Stimulated activated CD8-positive, alpha-beta memory T cell treated with anti-CD3 and anti-CD28 coated beads, Interleukin-15, amount 100 ng/mL, for 1 hour (primary cell): Measurements from ENCODE around the gene WNK4.

Source experiments
- DNase-seq: peaks from one replicate; pipeline ENCODE4 v3.0.0-alpha.2; 2020; ENCODE audit warnings: low read depth

Gene WNK4

DNA sequence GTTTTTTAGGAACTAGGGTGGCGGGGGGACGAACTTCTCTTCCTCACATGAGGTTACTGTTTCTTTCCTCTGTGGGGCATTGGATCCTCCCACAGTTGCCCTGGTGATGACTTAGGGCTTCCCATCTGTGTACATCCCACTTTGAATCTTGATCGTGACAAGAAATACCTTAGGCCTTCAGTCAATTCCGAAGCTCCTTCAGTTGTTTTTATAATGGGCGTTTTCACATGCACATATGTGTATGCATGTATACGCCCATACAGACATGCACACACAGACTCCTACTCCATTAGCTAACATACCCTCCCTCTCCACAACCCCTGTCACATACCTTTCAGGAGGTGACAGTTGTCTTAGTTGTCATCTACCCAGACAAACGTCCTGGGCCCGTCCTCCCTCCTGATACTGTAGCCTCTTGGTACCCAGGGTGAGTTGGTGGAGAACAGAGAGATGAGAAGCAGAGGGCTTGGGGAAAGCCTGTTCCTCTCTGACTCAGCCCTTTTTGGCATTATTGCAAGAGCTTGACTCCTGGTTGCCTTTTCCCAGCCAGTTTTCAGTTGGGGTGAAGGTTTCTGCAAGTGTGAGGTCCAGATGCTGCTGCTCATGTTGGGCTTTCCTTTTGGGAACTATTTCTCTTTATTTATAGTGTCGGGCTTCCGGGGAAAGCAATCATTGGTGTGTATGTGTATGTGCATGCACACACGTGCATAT is 61.7 kb downstream of the WNK4 start:
- DNase-seq: no peak

DNA sequence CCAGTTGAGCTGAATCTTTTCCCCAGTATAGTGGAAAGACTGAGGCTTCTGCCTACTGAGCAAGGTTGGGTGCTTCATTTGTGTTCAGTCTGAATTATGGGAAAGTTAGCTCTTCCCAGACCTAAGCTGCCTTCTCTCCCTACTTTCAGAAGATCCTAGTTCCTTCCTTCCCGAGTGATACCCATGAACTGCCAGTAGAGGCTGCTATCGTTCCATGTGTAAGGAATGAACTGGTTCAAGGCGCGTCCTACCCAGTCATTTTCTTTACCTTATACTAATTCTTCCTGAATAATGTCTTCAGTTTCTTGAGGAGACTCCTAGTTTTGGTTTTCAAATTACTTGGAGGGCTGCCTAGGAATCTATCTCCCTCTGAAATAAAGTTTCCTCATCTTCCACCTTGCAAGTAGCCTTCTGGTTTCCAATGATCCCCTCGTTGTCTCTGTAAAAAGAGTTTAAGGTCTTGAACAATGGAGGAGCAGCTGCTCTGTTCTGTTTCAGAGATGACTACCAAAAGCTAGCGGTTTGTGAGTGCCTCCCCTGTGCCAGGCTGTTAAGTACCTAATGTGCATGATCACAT is 63.0 kb downstream of the WNK4 start:
- DNase-seq: no peak

DNA sequence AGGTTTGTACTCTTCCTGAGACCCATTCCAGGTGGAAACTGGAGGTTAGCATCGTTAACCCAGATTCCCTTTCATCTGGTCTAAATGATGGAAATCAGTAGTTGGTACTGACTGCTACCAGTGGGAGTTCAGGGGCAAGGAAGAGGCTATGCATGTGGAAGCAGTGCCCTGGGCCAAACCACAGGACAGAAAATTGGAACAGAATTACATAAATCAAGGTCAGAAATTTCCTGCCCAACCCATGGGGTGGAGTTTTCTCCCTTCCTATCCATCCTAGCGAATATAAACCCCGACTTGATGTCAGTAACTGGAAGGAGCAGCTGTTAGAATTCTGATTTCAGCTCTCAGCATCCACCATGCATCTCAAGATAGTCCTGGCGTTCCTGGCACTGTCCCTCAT is 63.9 kb downstream of the WNK4 start, which contains the start of gene AOC2:
TSS of gene AOC2 (plus strand) at position 310 of the 400 bp plus-strand sequence. CDS start at position 357, 47 bp downstream.
- no peak for DNase-seq

DNA sequence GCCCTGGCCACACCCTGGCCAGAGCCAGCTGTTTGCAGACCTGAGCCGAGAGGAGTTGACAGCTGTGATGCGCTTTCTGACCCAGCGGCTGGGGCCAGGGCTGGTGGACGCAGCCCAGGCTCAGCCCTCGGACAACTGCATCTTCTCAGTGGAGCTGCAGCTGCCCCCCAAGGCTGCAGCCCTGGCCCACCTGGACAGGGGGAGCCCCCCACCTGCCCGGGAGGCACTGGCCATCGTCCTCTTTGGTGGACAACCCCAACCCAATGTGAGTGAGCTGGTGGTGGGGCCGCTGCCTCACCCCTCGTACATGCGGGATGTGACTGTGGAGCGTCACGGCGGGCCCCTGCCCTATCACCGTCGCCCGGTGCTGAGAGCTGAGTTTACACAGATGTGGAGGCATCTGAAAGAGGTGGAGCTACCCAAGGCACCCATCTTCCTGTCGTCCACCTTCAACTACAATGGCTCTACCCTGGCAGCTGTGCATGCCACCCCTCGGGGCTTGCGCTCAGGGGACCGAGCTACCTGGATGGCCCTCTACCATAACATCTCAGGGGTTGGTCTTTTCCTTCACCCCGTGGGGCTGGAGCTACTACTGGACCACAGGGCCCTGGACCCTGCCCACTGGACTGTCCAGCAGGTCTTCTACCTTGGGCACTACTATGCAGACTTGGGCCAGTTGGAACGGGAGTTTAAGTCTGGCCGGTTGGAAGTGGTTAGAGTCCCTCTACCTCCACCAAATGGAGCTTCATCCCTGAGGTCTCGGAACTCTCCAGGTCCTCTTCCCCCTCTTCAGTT is 64.5 kb downstream of the WNK4 start:
- no peak for DNase-seq

DNA sequence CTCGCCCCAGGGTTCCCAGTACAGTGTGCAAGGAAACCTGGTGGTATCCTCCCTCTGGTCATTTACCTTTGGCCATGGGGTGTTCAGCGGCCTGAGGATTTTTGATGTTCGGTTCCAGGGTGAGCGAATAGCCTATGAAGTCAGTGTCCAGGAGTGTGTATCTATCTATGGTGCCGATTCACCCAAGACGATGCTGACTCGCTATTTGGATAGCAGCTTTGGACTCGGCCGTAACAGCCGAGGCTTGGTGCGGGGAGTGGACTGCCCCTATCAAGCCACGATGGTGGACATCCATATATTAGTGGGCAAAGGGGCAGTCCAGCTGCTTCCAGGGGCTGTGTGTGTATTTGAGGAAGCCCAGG is 65.1 kb downstream of the WNK4 start:
- no peak for DNase-seq

DNA sequence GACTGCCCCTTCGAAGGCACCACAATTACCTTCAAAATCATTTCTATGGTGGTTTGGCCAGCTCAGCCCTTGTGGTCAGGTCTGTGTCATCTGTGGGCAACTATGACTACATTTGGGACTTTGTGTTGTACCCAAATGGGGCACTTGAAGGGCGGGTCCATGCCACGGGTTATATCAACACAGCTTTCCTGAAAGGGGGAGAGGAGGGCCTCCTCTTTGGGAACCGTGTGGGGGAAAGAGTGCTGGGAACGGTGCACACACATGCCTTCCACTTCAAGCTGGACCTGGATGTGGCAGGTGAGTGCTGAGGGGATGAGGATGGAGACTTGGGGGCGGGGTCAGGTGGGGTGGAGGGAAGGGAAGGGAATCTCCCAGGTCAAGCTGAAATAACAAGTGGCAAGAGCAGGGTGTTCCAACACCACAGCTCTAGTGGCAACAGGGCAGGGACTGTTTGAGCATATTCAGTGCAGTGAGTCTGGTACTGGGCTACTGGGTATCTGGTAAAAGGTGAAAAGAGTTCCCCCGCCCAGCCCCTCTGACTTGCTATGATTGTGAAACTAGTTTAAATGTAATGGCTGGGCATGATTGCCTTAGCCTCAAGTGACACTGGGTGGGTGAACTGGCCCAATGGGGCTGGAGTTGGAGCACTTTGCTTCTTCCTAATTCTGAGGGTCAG is 65.6 kb downstream of the WNK4 start:
- DNase-seq: no peak
